Measurements from ENCODE around the gene CBY1.

- TF ChIP-seq POLR2A (IDR thresholded peaks at IDR 0.05) (no peak), CTCF (IDR thresholded peaks at IDR 0.05) (no peak)
These were observed 48.8 kb upstream of the CBY1 start for GRCh38 chr22:38607680-38608079.
